Right atrium auricular region (tissue), 2 donors: Measurements from ENCODE around the gene KLHL21. TPM values are rescaled to one million over a fixed set of nuclear protein-coding genes. Genes with fewer than 3 reads are reported as not detected.
"Not testable (repeated sequence)": the region's sequence is repeated elsewhere in the genome, so short reads cannot be mapped to it uniquely, and the experiment has no call there.

Source experiments
- DNase-seq: peaks from one replicate; pipeline ENCODE4 v3.0.0-alpha.2; 2019; ENCODE audit warnings: low spot score
- H3K27ac ChIP-seq, 2 donors: fragments of 200-600 bp; sonication (generic); 1 replicate in 1 of 2; 2 replicates in 1 of 2; pipeline ENCODE4 v1.5.1; 2016 to 2019
- H3K27me3 ChIP-seq, 2 donors: fragments of 200-600 bp; sonication (generic); one replicate each; pipeline versions ENCODE4 v1.5.1 to v1.6.0; 2017 to 2019
- H3K36me3 ChIP-seq: fragments of 200-600 bp; sonication (generic); one replicate; pipeline ENCODE4 v1.5.1; 2016
- H3K4me1 ChIP-seq, 2 donors: fragments of 200-600 bp; sonication (generic); one replicate each; pipeline versions ENCODE4 v1.5.1 to v1.6.0; 2017 to 2019
- H3K4me3 ChIP-seq, 2 donors: fragments of 200-600 bp; sonication (generic); 1 replicate in 1 of 2; 2 replicates in 1 of 2; pipeline ENCODE4 v1.5.1; 2017 to 2019; ENCODE audit warnings: mild to moderate bottlenecking in 1 of 2, moderate library complexity in 1 of 2
- H3K9me3 ChIP-seq, 2 donors: fragments of 200-600 bp; sonication (generic); one replicate each; pipeline ENCODE4 v1.5.1; 2019
- total RNA-seq, 2 donors: library from RNA; depleted of rRNA; stranded (reverse); fragments of >200 nt; gene quantifications; one replicate each; pipeline ENCODE4 v1.1.0, GENCODE V29; 2016
- TF ChIP-seq, protein P1 (sequence below), 2 donors: fragments of 200-600 bp; sonication (generic); IDR thresholded peaks; one replicate each; pipeline ENCODE4 v1.5.1; 2019; ENCODE audit warnings: antibody characterized with exemption in 2 of 2

KLHL21 gene
- total RNA-seq, 2 donors from 2014 or later, result 61.6 to 83.0 TPM

- TF ChIP-seq, protein P1, sequence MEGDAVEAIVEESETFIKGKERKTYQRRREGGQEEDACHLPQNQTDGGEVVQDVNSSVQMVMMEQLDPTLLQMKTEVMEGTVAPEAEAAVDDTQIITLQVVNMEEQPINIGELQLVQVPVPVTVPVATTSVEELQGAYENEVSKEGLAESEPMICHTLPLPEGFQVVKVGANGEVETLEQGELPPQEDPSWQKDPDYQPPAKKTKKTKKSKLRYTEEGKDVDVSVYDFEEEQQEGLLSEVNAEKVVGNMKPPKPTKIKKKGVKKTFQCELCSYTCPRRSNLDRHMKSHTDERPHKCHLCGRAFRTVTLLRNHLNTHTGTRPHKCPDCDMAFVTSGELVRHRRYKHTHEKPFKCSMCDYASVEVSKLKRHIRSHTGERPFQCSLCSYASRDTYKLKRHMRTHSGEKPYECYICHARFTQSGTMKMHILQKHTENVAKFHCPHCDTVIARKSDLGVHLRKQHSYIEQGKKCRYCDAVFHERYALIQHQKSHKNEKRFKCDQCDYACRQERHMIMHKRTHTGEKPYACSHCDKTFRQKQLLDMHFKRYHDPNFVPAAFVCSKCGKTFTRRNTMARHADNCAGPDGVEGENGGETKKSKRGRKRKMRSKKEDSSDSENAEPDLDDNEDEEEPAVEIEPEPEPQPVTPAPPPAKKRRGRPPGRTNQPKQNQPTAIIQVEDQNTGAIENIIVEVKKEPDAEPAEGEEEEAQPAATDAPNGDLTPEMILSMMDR (IDR thresholded peaks at IDR 0.05), result no peak
- H3K4me1 ChIP-seq, result peaks cover 0 to 71% of the 10 kb centered on the region in 2 donors
Measured at GRCh38 chr1:6601049-6601922, 1.4 kb downstream of the KLHL21 start.

GRCh38 chr1:6600410-6601048 lies 2.1 kb downstream of the KLHL21 start:
- H3K4me3 ChIP-seq, result peak overlapping the region; percentile 76 to 79
- H3K9me3 ChIP-seq, result no peaks in the 10 kb centered on the region
- TF ChIP-seq, protein P1 (IDR thresholded peaks at IDR 0.05), result no peak
- H3K4me1 ChIP-seq, result peaks cover 0 to 72% of the 10 kb centered on the region in 2 donors
- peaks cover 36% of the 10 kb centered on the region for H3K36me3 ChIP-seq
- H3K27ac ChIP-seq, result peak overlapping the region; percentile 99 to 100
- no peaks in the 10 kb centered on the region for H3K27me3 ChIP-seq
- no peak for DNase-seq

More at GRCh38 chr1:6601049-6601922, 1.4 kb downstream of the KLHL21 start:
- Histone ChIP-seq H3K9me3 (no peaks in the 10 kb centered on the region), H3K36me3 (peaks cover 29% of the 10 kb centered on the region), H3K27ac (peak overlapping the region; percentile 99 to 100), H3K27me3 (no peaks in the 10 kb centered on the region), H3K4me3 (peak overlapping the region; percentile 76 to 79)
- peak; percentile 93 for DNase-seq

DNA sequence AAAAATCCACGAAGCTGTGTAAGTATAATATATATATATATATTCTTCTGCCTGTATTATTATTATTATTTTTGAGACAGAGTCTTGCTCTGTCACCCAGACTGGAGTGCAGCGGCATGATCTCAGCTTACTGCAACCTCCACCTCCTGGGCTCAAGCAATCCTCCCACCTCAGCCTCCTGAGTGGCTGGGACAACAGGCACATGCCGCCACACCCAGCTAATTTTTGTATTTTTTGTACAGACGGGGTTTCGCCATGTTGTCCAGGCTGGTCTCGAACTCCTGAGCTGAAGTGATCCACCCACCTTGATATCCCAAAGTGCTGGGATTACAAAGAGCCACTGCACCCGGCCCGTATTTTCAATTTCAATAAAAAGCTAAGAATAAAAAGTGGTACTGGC lies 2.7 kb downstream of the KLHL21 start:
- Histone ChIP-seq H3K36me3 (peaks cover 42% of the 10 kb centered on the region), H3K27ac (peak overlapping the region; percentile 99 to 100), H3K4me3 (peak overlapping the region; percentile 76 to 79), H3K4me1 (peaks cover 0 to 71% of the 10 kb centered on the region in 2 donors)
- H3K9me3 ChIP-seq, H3K27me3 ChIP-seq, DNase-seq: not testable (repeated sequence)

GRCh38 chr1:6599141-6599975 lies 3.3 kb downstream of the KLHL21 start:
- Histone ChIP-seq H3K27me3 (no peaks in the 10 kb centered on the region), H3K27ac (peak overlapping the region; percentile 99 to 100), H3K36me3 (peaks cover 48% of the 10 kb centered on the region), H3K4me1 (peaks cover 0 to 64% of the 10 kb centered on the region in 2 donors), H3K4me3 (peak overlapping the region; percentile 76 to 79), H3K9me3 (no peaks in the 10 kb centered on the region)
- no peak for DNase-seq
- TF ChIP-seq, protein P1 (IDR thresholded peaks at IDR 0.05), result no peak

- peak overlapping the region; percentile 99 to 100 for H3K27ac ChIP-seq
- H3K4me1 ChIP-seq, result peaks cover 0 to 57% of the 10 kb centered on the region in 2 donors
- no peak for DNase-seq
- no peaks in the 10 kb centered on the region for H3K9me3 ChIP-seq
- H3K36me3 ChIP-seq, result peaks cover 64% of the 10 kb centered on the region
- TF ChIP-seq, protein P1 (IDR thresholded peaks at IDR 0.05), result no peak
- H3K4me3 ChIP-seq, result no peak overlapping the region
- H3K27me3 ChIP-seq, result no peaks in the 10 kb centered on the region
Measured at GRCh38 chr1:6597777-6598131, 4.9 kb downstream of the KLHL21 start.
